Stimulated activated CD8-positive, alpha-beta memory T cell treated with anti-CD3 and anti-CD28 coated beads, Interleukin-12 subunit alpha, Interleukin-12 subunit beta, amount 100 ng/mL, for 24 hours (primary cell): Measurements from ENCODE around the gene AVPR2.

Experiments
- DNase-seq: peaks from one replicate; pipeline ENCODE4 v3.0.0-alpha.2; 2020; ENCODE audit errors: extremely low read depth

The AVPR2 gene

DNA sequence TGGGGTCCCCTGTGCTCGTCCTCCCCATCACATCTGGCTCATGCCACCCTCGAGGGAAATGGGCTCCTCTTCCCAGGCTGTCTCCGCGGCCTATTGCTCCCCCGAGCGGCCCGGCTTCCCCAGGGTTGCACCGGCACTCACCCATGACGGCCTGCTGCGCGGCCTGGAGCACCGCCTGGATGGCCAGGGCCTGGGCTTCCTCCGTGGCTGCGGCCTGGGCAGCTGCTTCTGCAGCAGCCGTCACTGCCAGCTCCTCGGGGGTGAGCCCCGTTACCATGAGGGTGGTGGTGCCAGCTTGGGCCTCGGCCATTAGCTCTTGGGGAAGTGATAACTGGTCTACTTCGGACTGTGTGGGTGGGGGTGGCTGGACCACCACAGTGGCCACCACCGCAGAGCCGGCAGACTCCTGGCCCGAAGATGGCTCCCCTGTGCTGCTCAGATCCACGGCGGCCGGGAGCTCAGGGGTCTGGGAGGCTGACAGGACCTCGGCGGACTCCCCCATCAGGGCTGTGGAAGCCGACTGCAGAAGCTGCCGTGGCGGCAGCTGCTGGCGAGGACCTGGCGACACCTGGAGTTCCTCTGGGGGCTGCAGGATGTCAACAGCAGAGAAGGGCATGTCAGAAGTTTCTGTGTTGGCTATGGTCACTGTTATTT, 48.0 kb downstream of the AVPR2 start:
- DNase-seq: no peak

DNA sequence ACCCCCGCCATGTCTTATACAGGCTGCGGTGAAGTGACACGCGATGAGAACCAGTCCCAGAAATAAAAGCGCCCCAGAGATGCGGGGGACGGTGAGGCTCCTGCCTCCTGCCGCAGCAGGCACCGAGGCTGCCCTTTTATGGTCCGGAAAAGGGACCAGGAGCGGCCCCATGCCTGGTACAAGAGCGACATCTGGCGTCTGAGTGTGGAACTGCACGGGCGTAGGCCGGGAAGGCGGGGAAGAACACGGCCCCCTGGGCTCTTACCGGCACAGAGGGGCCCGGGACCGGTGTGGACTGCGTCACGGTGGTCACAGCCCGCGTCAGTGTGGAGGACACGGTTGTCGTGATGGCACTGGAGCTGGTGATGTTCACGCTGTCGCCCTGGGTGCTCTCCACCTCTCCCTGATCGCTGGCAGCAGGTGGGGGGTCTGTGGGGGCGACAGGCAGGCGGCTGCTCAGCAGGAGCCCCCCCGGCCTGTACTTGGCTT, 48.9 kb downstream of the AVPR2 start:
- DNase-seq: no peak

DNA sequence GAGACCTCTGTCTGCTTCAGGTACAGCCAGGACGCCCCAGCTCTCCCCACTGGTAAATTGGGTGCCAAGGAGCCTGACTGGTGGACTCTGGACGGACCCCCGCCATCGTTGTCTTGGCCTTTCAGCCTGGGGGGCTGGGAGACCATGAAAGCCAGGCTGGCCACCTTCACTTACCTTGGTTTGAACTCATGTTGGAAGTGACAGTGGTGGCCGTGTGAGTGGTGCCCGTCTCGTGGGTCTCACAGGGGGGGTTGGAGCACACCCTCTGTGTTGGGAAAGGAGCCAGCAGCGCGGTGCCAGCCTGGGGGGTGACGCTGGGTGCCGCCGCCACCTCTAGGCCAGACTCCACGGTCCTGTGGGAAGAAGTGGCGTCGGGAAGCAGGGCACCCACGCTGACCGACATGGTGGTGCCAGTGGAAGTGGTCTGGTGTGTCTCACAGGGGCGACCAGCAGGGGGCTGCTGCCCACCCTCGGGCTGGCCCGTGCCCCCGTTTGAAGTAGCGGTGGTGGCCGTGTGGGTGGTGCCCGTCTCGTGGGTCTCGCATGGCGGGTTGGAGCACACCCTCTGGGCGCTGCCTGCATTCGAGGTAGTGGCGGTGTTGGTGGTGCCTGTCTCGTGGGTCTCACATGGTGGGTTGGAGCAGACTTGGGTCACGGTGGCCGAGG, 49.6 kb downstream of the AVPR2 start:
- DNase-seq: no peak

DNA sequence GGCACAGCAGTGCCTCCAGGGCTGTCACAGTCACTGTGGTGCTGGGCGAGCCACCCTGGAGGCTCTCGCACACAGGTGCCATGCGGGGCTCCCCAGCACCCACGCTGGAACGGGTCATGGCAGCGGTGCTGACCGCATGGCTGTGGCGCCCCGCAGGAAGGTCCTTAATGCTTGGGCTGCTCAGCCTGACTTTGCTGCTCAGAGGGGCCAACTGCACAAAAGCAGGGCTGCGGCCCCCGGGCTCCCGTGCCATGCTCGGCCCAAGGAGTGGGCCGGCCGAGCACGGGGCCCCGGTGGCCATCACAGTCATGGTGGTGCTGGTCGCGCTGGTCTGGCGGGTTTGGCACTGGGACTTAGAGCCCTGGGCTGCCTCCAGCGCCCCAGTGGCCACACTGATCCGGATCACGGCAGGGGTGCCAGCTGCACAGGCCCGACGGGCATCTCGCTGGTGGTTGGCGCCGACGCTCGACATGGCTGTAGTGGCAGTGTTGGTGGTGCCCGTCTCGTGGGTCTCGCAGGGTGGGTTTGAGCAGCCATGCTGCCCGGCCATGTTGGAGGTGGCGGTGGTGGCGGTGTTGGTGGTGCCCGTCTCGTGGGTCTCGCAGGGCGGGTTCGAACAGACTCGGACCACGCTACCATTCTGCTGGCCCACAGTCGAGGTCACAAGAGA, 50.2 kb downstream of the AVPR2 start:
- no peak for DNase-seq

DNA sequence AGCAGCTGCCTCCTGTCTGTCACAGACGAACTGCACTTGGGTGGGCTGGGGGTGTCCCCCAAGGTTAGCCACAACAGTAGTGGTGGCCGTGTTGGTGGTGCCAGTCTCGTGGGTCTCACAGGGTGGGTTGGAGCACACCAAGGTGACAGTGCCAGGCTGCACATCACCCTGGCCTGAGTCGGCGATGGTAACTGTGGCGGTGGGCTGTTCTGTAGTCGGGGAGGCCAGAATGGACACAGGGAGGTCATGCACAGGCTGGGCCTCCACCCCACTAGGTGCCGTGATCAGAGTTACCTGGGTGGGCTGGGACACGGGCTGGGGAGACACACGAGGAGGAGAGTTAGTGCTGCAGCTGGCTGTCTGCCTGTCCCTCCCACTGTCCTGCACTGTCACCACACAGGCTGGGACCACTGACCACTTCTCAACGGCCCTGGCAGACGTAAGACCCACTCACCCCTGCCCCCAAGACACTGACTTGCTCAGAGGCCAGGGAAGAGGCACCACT, 50.8 kb downstream of the AVPR2 start:
- no peak for DNase-seq

DNA sequence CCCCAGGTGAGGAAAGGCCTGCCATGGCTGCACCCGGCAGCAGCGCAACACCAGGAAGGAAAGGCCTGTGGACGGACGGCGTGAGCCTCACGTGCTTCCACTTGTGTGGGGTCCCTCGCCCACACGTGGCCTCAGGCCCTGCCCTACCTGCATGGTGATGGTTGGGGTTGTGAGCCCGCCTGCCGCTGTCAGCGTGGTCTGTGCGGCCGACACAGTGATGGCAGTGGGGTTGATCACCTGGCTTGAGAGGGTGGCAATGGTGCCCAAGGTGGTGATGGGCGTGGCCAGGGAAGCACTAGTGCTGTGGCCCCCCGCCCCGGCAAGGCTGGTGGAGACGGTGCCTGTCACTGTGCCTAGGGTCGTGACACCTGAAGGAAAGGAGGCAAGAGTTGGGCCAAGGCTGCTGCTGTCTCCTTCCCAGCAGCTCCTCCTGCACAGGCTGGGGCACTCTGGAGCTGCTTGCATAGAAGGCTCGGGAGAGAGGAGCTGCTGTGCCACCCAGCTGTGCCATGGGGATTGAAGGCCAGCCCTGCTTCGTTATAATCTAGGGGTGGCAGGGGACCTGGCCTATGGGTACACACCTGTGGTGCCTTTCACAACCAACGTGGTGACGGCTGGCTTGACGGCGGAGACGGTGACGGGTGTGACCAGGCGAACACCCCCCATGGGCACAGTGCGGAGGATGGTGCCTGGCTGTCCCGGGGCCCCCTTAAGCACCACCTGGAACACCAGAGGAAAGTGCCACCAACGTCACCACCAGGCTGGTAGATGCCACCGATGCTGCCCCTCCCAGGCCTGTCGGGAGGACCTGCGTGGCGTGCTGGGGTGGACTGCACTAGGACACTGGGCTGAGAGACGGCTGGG, 51.8 kb downstream of the AVPR2 start:
- DNase-seq: no peak
